Right lobe of liver (tissue), 4 donors: ENCODE measurements around the gene TTC6.

Experiments
- POLR2A ChIP-seq: fragments of 450-650 bp; IDR thresholded peaks from one replicate; pipeline ENCODE4 v1.6.1; 2017; ENCODE audit warnings: antibody characterized with exemption, mild to moderate bottlenecking
- TF ChIP-seq, protein P1 (sequence below), 4 donors: fragments of 200-600 bp in 3 of 4; fragments of 450-650 bp in 1 of 4; IDR thresholded peaks; one replicate each; pipeline versions ENCODE4 v1.5.1 to v1.8.0; 2016 to 2022; ENCODE audit warnings: antibody characterized with exemption in 4 of 4, mild to moderate bottlenecking in 2 of 4
- donor health status: DM: no; HTN: no; CAD: no.
- donor health status: DM: no; HTN: no; CAD: no.
- donor health status: DM: no; HTN: yes; CAD: no.

DNA sequence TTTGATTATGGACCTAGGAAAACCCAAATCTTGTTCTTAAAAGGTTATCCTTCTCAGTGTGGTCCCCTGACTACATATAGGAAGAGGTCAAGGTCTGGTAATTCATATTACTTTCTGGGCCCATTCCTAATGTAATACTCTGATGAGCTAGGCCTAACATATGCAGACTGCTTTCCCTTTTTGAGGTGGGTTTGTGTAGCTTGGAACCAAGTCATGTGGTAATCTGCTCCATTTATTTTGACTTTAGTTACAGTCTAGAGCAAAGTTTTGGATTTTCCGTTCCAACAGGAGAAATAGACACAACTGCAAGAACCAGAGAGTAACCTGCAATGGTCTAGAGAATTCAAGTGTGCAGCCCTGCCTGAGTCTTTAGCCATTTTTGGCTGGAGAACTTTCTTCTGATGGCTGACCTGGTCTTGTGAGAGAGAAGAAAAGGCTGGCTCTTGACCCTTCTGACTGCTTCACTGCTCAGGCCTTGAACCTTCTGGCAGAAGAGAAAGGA is 22.5 kb downstream of the TTC6 start:
- TF ChIP-seq, protein P1, sequence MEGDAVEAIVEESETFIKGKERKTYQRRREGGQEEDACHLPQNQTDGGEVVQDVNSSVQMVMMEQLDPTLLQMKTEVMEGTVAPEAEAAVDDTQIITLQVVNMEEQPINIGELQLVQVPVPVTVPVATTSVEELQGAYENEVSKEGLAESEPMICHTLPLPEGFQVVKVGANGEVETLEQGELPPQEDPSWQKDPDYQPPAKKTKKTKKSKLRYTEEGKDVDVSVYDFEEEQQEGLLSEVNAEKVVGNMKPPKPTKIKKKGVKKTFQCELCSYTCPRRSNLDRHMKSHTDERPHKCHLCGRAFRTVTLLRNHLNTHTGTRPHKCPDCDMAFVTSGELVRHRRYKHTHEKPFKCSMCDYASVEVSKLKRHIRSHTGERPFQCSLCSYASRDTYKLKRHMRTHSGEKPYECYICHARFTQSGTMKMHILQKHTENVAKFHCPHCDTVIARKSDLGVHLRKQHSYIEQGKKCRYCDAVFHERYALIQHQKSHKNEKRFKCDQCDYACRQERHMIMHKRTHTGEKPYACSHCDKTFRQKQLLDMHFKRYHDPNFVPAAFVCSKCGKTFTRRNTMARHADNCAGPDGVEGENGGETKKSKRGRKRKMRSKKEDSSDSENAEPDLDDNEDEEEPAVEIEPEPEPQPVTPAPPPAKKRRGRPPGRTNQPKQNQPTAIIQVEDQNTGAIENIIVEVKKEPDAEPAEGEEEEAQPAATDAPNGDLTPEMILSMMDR (IDR thresholded peaks at IDR 0.05) = no peak
- TF ChIP-seq POLR2A = no peak
